Stomach (tissue), 4 donors: ENCODE results near the gene APOO.

Experiments
- POLR2AphosphoS5 ChIP-seq, 3 donors: sonication (generic); formaldehyde crosslinking; IDR thresholded peaks; one replicate each; pipeline ENCODE4 v1.6.1; 2016; ENCODE audit warnings: antibody characterized with exemption in 3 of 3
- TF ChIP-seq, protein P1 (sequence below), 7 experiments: fragments of 450-650 bp in 4 of 7; fragments of 200-600 bp in 3 of 7; sonication (generic) in 3 of 7; IDR thresholded peaks; one replicate each; pipeline ENCODE4 v1.5.1; 2016 to 2019; ENCODE audit warnings: antibody characterized with exemption in 7 of 7, control low read depth in 2 of 7, mild to moderate bottlenecking in 1 of 7

DNA sequence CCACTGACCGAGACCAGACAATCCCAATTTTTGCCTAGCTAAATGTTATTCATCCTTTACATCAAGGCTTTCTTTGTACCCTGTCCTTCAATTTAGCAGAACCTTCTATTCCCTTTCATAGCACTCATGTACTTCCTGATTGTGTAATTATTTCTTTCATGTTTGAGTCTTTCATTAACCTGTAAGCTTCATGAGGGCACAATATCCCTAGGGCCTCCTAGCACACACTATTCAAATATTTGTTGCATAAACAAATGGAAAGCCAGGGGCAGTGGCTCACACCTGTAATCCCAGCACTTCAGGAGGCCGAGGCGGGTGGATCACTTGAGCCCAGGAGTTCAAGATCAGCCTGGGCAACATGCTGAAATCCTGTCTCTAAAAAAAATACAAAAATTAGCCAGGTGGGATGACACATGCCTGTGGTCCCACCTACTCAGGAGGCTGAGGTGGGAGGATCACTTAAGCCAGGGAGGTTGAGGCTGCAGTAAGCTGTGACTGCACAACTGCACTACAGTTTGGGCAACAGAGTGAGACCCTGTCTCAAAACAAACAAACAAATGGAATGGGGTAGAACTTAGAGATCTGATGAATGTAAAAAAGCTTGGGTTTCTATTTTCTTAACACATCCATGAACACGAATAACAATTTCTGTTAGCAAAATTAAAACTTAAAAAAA lies 65.8 kb downstream of the APOO start:
- no peak for TF ChIP-seq POLR2AphosphoS5 (IDR thresholded peaks at IDR 0.05)
- TF ChIP-seq, protein P1, sequence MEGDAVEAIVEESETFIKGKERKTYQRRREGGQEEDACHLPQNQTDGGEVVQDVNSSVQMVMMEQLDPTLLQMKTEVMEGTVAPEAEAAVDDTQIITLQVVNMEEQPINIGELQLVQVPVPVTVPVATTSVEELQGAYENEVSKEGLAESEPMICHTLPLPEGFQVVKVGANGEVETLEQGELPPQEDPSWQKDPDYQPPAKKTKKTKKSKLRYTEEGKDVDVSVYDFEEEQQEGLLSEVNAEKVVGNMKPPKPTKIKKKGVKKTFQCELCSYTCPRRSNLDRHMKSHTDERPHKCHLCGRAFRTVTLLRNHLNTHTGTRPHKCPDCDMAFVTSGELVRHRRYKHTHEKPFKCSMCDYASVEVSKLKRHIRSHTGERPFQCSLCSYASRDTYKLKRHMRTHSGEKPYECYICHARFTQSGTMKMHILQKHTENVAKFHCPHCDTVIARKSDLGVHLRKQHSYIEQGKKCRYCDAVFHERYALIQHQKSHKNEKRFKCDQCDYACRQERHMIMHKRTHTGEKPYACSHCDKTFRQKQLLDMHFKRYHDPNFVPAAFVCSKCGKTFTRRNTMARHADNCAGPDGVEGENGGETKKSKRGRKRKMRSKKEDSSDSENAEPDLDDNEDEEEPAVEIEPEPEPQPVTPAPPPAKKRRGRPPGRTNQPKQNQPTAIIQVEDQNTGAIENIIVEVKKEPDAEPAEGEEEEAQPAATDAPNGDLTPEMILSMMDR (IDR thresholded peaks at IDR 0.05), result no peak
